IMR-90 (cell line): ENCODE measurements around the gene CFAP251. TPM values are rescaled to one million over a fixed set of nuclear protein-coding genes. Genes with fewer than 3 reads are reported as not detected.

Experiments
- ATAC-seq: fragments of 200-7000 bp; cut with Tn5 transposase; 2 replicates; pipeline ENCODE4 v1.9.1; 2020; ENCODE audit warnings: low read depth, mild to moderate bottlenecking, moderate library complexity
- BruUV-seq: library from RNA; stranded (reverse); fragments of 400-500 nt; replicated peaks from 2 replicates; lab custom pipeline; 2021; lab: Mats Ljungman, UMichigan
- CTCF ChIA-PET: fragments of 300-600 bp; formaldehyde crosslinking; extraction: SDS; loops from one replicate; lab custom pipeline; 2021; ENCODE audit warnings: antibody characterized with exemption; lab: Yijun Ruan, JAX
- POLR2A ChIA-PET: fragments of 300-600 bp; sonication (Branson Sonifier 250); formaldehyde crosslinking; loops from one replicate; lab custom pipeline; 2022; ENCODE audit warnings: antibody characterized with exemption; ENCODE audit not compliant: unreplicated experiment; lab: Charles Lee
- DNase-seq: peaks from one replicate; pipeline ENCODE4 v3.0.0; 2013
- H2AFZ ChIP-seq: replicated peaks from 2 replicates; pipeline ENCODE3; 2013; ENCODE audit warnings: low read length, mild to moderate bottlenecking; ENCODE audit not compliant: poor library complexity
- H2AK5ac ChIP-seq: 2 replicates; pipeline ENCODE4 v1.6.1; 2013; ENCODE audit warnings: low read depth, low read length, inconsistent platforms
- H2AK9ac ChIP-seq: replicated peaks from 2 replicates; pipeline ENCODE3; 2013; ENCODE audit warnings: mild to moderate bottlenecking, low read depth, low read length, moderate library complexity; ENCODE audit not compliant: poor library complexity
- H2BK120ac ChIP-seq: 2 replicates; pipeline ENCODE4 v1.6.1; 2013; ENCODE audit warnings: low read depth, low read length, inconsistent platforms
- H2BK15ac ChIP-seq: 3 replicates; pipeline ENCODE4 v1.6.1; 2013; ENCODE audit warnings: low read depth, low read length, inconsistent platforms
- H2BK20ac ChIP-seq: 2 replicates; pipeline ENCODE4 v1.6.1; 2013; ENCODE audit warnings: low read depth, mild to moderate bottlenecking, inconsistent platforms, low read length, moderate library complexity
- H2BK5ac ChIP-seq: 2 replicates; pipeline ENCODE4 v1.6.1; 2013; ENCODE audit warnings: mild to moderate bottlenecking, low read depth, low read length, inconsistent platforms; ENCODE audit not compliant: poor library complexity, severe bottlenecking
- H3K14ac ChIP-seq: replicated peaks from 2 replicates; pipeline ENCODE4 v1.6.1; 2013; ENCODE audit warnings: low read depth, low read length, inconsistent platforms
- H3K18ac ChIP-seq: 2 replicates; pipeline ENCODE4 v1.6.1; 2013; ENCODE audit warnings: low read depth, low read length, control low read depth
- H3K23ac ChIP-seq: 2 replicates; pipeline ENCODE4 v1.6.1; 2013; ENCODE audit warnings: low read depth, low read length, inconsistent platforms
- H3K27ac ChIP-seq: 2 replicates; pipeline ENCODE4 v1.5.1; 2013; ENCODE audit warnings: mild to moderate bottlenecking, control low read depth, low read length; ENCODE audit not compliant: insufficient read depth
- H3K27me3 ChIP-seq: 2 replicates; pipeline ENCODE4 v1.6.1; 2013; ENCODE audit warnings: low read length; ENCODE audit not compliant: control insufficient read depth, insufficient read depth
- H3K36me3 ChIP-seq: 2 replicates; pipeline ENCODE4 v1.6.1; 2013; ENCODE audit warnings: low read length, mixed read lengths; ENCODE audit not compliant: control insufficient read depth, insufficient read depth
- H3K4ac ChIP-seq: 2 replicates; pipeline ENCODE4 v1.6.1; 2013; ENCODE audit warnings: low read depth, low read length, inconsistent platforms
- H3K4me1 ChIP-seq: 2 replicates; pipeline ENCODE4 v1.6.1; 2013; ENCODE audit warnings: low read length, mixed read lengths; ENCODE audit not compliant: control insufficient read depth, insufficient read depth
- H3K4me2 ChIP-seq: 2 replicates; pipeline ENCODE4 v1.6.1; 2013; ENCODE audit warnings: low read depth, mild to moderate bottlenecking, control low read depth, low read length, moderate library complexity
- H3K4me3 ChIP-seq: 2 replicates; pipeline ENCODE4 v1.5.1; 2013; ENCODE audit warnings: low read depth, mild to moderate bottlenecking, control low read depth, low read length, moderate library complexity; ENCODE audit not compliant: insufficient read depth
- H3K56ac ChIP-seq: 2 replicates; pipeline ENCODE4 v1.6.1; 2013; ENCODE audit warnings: low read length, inconsistent platforms; ENCODE audit not compliant: insufficient read depth; ENCODE audit errors: extremely low read depth
- H3K79me1 ChIP-seq, 2 experiments: 2 replicates each; pipeline ENCODE4 v1.6.1; 2013; ENCODE audit warnings: low read length in 2 of 2, inconsistent platforms in 1 of 2, low read depth in 1 of 2
- H3K9ac ChIP-seq: 2 replicates; pipeline ENCODE4 v1.6.1; 2013; ENCODE audit warnings: low read depth, low read length, control low read depth
- H3K9me1 ChIP-seq: 2 replicates; pipeline ENCODE4 v1.6.1; 2013; ENCODE audit warnings: low read length, inconsistent platforms; ENCODE audit not compliant: insufficient read depth
- H3K9me3 ChIP-seq: 2 replicates; pipeline ENCODE4 v1.6.1; 2013; ENCODE audit warnings: low read length; ENCODE audit not compliant: control insufficient read depth, insufficient read depth
- H4K20me1 ChIP-seq: 2 replicates; pipeline ENCODE4 v1.6.1; 2013; ENCODE audit warnings: low read length, inconsistent platforms; ENCODE audit not compliant: insufficient read depth
- H4K5ac ChIP-seq: 2 replicates; pipeline ENCODE4 v1.6.1; 2013; ENCODE audit warnings: mild to moderate bottlenecking, low read depth, low read length, control low read depth
- H4K8ac ChIP-seq, 2 experiments: 2 replicates each; pipeline ENCODE4 v1.6.1; 2013; ENCODE audit warnings: low read depth in 2 of 2, low read length in 2 of 2, control low read depth in 1 of 2, inconsistent platforms in 1 of 2
- H4K91ac ChIP-seq: 2 replicates; pipeline ENCODE4 v1.6.1; 2013; ENCODE audit warnings: low read depth, low read length, inconsistent platforms; ENCODE audit not compliant: insufficient read depth
- BHLHE40 ChIP-seq: fragments of 150-350 bp; IDR thresholded peaks from 2 replicates; pipeline ENCODE4 v1.6.1; 2016; ENCODE audit warnings: mild to moderate bottlenecking, low read depth, low read length
- CEBPB ChIP-seq: IDR thresholded peaks from 2 replicates; pipeline ENCODE4 v1.6.1; 2012; ENCODE audit warnings: low read depth, low read length, improper control_type of control experiment
- CHD1 ChIP-seq: IDR thresholded peaks from 2 replicates; pipeline ENCODE4 v1.6.1; 2012; ENCODE audit warnings: low read depth, low read length, improper control_type of control experiment
- MAFK ChIP-seq: IDR thresholded peaks from 2 replicates; pipeline ENCODE4 v1.6.1; 2012; ENCODE audit warnings: low read depth, low read length, improper control_type of control experiment
- MAZ ChIP-seq: IDR thresholded peaks from 2 replicates; pipeline ENCODE4 v1.6.1; 2012; ENCODE audit warnings: low read depth, mild to moderate bottlenecking, low read length, improper control_type of control experiment, moderate library complexity, borderline replicate concordance
- MXI1 ChIP-seq: IDR thresholded peaks from 2 replicates; pipeline ENCODE4 v1.6.1; 2012; ENCODE audit warnings: low read depth, mild to moderate bottlenecking, low read length, moderate library complexity, borderline replicate concordance
- NFE2L2 ChIP-seq: fragments of 150-350 bp; IDR thresholded peaks from 2 replicates; pipeline ENCODE4 v1.6.1; 2016; ENCODE audit warnings: low read depth, mild to moderate bottlenecking, low read length
- POLR2A ChIP-seq: IDR thresholded peaks from 2 replicates; pipeline ENCODE4 v1.6.1; 2012; ENCODE audit warnings: mild to moderate bottlenecking, low read depth, low read length
- RAD21 ChIP-seq: IDR thresholded peaks from 2 replicates; pipeline ENCODE4 v1.6.1; 2012; ENCODE audit warnings: low read length, improper control_type of control experiment
- RCOR1 ChIP-seq: IDR thresholded peaks from 2 replicates; pipeline ENCODE4 v1.6.1; 2012; ENCODE audit warnings: mild to moderate bottlenecking, low read length, improper control_type of control experiment; ENCODE audit not compliant: insufficient replicate concordance
- RFX5 ChIP-seq: IDR thresholded peaks from 2 replicates; pipeline ENCODE4 v1.8.0; 2012; ENCODE audit warnings: low read depth, mild to moderate bottlenecking, low read length, moderate library complexity
- SMC3 ChIP-seq: fragments of 150-350 bp; IDR thresholded peaks from 2 replicates; pipeline ENCODE4 v1.6.1; 2016; ENCODE audit warnings: low read depth, mild to moderate bottlenecking, antibody characterized with exemption, low read length, moderate library complexity
- WGBS, 2 experiments: methylation state at CpG; one replicate each; pipeline versions ENCODE4 v1.1.5 to v1.1.7; 2013; ENCODE audit warnings: missing lambda C conversion rate in 2 of 2; ENCODE audit not compliant: insufficient read length in 1 of 2; ENCODE audit errors: extremely low coverage in 2 of 2; 5-methylcytosine and 5-hydroxymethylcytosine counted together
- dilution Hi-C: fragments of 300-500 bp; cut with HindIII; formaldehyde crosslinking; loops from one replicate; pipeline ENCODE4 v1.14.3; 2018; ENCODE audit warnings: low sequenced_read_pairs; ENCODE audit not compliant: unreplicated experiment
- in situ Hi-C: fragments of 300-500 bp; cut with MboI; formaldehyde crosslinking; loops from 3 replicates; pipeline ENCODE4 v1.14.3; 2019; ENCODE audit warnings: low sequenced_read_pairs, inconsistent platforms, mixed read lengths
- intact Hi-C: fragments of 100-400 bp; cut with micrococcal nuclease; formaldehyde crosslinking; loops from 2 replicates; pipeline ENCODE4 v1.10.0; 2022
- polyA plus RNA-seq, 3 experiments: library from polyadenylated mRNA; depleted of rRNA; stranded (reverse); fragments of >200 nt; gene quantifications; 2 replicates each; pipeline ENCODE4 v1.2.3, GENCODE V29; 2012; ENCODE audit warnings: low replicate concordance in 1 of 3
- total RNA-seq: library from RNA; depleted of rRNA; stranded (reverse); fragments of >200 nt; gene quantifications from 2 replicates; pipeline ENCODE4 v1.2.3, GENCODE V29; 2012
- TF ChIP-seq, protein P1 (sequence below): conservative IDR thresholded peaks from 2 replicates; pipeline ENCODE4 v1.5.1; 2012; ENCODE audit warnings: mild to moderate bottlenecking, low read depth, low read length, improper control_type of control experiment
- TF ChIP-seq, protein P2 (sequence below): fragments of 150-350 bp; IDR thresholded peaks from 2 replicates; pipeline ENCODE4 v1.6.1; 2016; ENCODE audit warnings: low read depth, mild to moderate bottlenecking, low read length, moderate library complexity, borderline replicate concordance

CFAP251 gene
- total and polyA plus RNA-seq, 2 of the 4 experiments (the other 2 are of a cell fraction), result 7.8 to 9.1 TPM

GRCh38 chr12:121934309-121934664 lies 15.9 kb downstream of the CFAP251 start:
- Histone ChIP-seq H2AFZ (no peak overlapping the region), H2BK15ac (0 out of 3 replicates have a peak overlapping the region, but pooled peaks have one; percentile 61), H3K9ac (no peak overlapping the region), H4K20me1 (no peaks in the 10 kb centered on the region), H3K79me1 (no peaks in the 10 kb centered on the region), H2AK9ac (peak overlapping the region; percentile 48), H2BK20ac (0 out of 2 replicates have a peak overlapping the region, but pooled peaks have one; percentile 5), H2BK120ac (no peak overlapping the region), H3K4me1 (peaks cover 2% of the 10 kb centered on the region; the same call in 1 of the 2 replicates), H2AK5ac (peak overlapping the region; percentile 48; the same call in 1 of the 2 replicates), H3K18ac (no peak overlapping the region), H3K27me3 (no peaks in the 10 kb centered on the region), H3K9me3 (peaks cover 4% of the 10 kb centered on the region; the same call in 1 of the 2 replicates), H3K23ac (no peak overlapping the region), H4K8ac (no peak overlapping the region; a peak in 1 of 4 replicates), H3K27ac (no peak overlapping the region), H3K14ac (no peak overlapping the region; the same call in 1 of the 2 replicates), H3K4ac (no peak overlapping the region), H4K91ac (no peak overlapping the region), H3K9me1 (peaks cover 7% of the 10 kb centered on the region), H3K4me2 (no peak overlapping the region), H3K4me3 (no peak overlapping the region), H3K56ac (no peak overlapping the region), H4K5ac (no peak overlapping the region), H2BK5ac (no peak overlapping the region), H3K36me3 (peaks cover 11% of the 10 kb centered on the region)
- ATAC-seq (no peak), DNase-seq (peak; percentile 15)
- POLR2A ChIA-PET, result no interaction called here
- no CpG with 5 or more reads among the region's 2 CpGs for WGBS, 2 experiments
- CTCF ChIA-PET, result no interaction called here
- TF ChIP-seq MAZ (no peak), RFX5 (no peak), SMC3 (no peak), POLR2A (no peak), RAD21 (no peak), MAFK (no peak), RCOR1 (no peak), NFE2L2 (no peak), CEBPB (no peak), BHLHE40 (no peak), CHD1 (no peak), MXI1 (no peak)
- TF ChIP-seq, protein P1, sequence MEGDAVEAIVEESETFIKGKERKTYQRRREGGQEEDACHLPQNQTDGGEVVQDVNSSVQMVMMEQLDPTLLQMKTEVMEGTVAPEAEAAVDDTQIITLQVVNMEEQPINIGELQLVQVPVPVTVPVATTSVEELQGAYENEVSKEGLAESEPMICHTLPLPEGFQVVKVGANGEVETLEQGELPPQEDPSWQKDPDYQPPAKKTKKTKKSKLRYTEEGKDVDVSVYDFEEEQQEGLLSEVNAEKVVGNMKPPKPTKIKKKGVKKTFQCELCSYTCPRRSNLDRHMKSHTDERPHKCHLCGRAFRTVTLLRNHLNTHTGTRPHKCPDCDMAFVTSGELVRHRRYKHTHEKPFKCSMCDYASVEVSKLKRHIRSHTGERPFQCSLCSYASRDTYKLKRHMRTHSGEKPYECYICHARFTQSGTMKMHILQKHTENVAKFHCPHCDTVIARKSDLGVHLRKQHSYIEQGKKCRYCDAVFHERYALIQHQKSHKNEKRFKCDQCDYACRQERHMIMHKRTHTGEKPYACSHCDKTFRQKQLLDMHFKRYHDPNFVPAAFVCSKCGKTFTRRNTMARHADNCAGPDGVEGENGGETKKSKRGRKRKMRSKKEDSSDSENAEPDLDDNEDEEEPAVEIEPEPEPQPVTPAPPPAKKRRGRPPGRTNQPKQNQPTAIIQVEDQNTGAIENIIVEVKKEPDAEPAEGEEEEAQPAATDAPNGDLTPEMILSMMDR, result no peak
- TF ChIP-seq, protein P2, sequence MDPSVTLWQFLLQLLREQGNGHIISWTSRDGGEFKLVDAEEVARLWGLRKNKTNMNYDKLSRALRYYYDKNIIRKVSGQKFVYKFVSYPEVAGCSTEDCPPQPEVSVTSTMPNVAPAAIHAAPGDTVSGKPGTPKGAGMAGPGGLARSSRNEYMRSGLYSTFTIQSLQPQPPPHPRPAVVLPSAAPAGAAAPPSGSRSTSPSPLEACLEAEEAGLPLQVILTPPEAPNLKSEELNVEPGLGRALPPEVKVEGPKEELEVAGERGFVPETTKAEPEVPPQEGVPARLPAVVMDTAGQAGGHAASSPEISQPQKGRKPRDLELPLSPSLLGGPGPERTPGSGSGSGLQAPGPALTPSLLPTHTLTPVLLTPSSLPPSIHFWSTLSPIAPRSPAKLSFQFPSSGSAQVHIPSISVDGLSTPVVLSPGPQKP, result no peak
- intact Hi-C loops (loop anchor here (1.0 kb wide), 1 partner anchor 23 kb away; no protein-coding TSS in a partner anchor), dilution Hi-C loops (no loop called here), in situ Hi-C loops (no loop called here)
- BruUV-seq, result no TSS peak
